Mesendoderm (in vitro differentiated cells): ENCODE results near the gene TXNIP.

Source experiments
- DNase-seq: peaks from one replicate; pipeline ENCODE4 v3.0.0; 2013
- H2AK5ac ChIP-seq: 2 replicates; pipeline ENCODE4 v1.6.1; 2013; ENCODE audit warnings: low read length, inconsistent platforms
- H2BK120ac ChIP-seq: 2 replicates; pipeline ENCODE4 v1.6.1; 2013; ENCODE audit warnings: low read depth, mild to moderate bottlenecking, low read length, moderate library complexity, mixed read lengths
- H2BK15ac ChIP-seq: replicated peaks from 2 replicates; pipeline ENCODE4 v1.6.1; 2013; ENCODE audit warnings: low read depth, mild to moderate bottlenecking, moderate library complexity
- H2BK5ac ChIP-seq: 2 replicates; pipeline ENCODE4 v1.6.1; 2013; ENCODE audit warnings: low read length, inconsistent platforms
- H3K18ac ChIP-seq: 2 replicates; pipeline ENCODE4 v1.6.1; 2013; ENCODE audit warnings: mild to moderate bottlenecking, low read length, mixed read lengths
- H3K23ac ChIP-seq: one replicate; pipeline ENCODE4 v1.6.1; 2013; ENCODE audit warnings: low read length
- H3K27ac ChIP-seq: 2 replicates; pipeline ENCODE4 v1.5.1; 2013; ENCODE audit warnings: low read depth, mild to moderate bottlenecking, inconsistent platforms, low read length, moderate library complexity
- H3K27me3 ChIP-seq: 2 replicates; pipeline ENCODE4 v1.6.1; 2013; ENCODE audit warnings: low read length, control low read depth, mild to moderate bottlenecking, inconsistent platforms; ENCODE audit not compliant: insufficient read depth, poor library complexity
- H3K36me3 ChIP-seq: 2 replicates; pipeline ENCODE4 v1.6.1; 2013; ENCODE audit warnings: low read length, inconsistent platforms; ENCODE audit not compliant: control insufficient read depth, insufficient read depth
- H3K4ac ChIP-seq: one replicate; pipeline ENCODE4 v1.6.1; 2013; ENCODE audit warnings: low read depth, mild to moderate bottlenecking, low read length, moderate library complexity
- H3K4me1 ChIP-seq: 2 replicates; pipeline ENCODE4 v1.6.1; 2013; ENCODE audit warnings: low read depth, low read length, inconsistent platforms; ENCODE audit not compliant: control insufficient read depth
- H3K4me2 ChIP-seq: 2 replicates; pipeline ENCODE4 v1.6.1; 2013; ENCODE audit warnings: low read length
- H3K4me3 ChIP-seq: 2 replicates; pipeline ENCODE4 v1.5.1; 2013; ENCODE audit warnings: mild to moderate bottlenecking, low read length
- H3K56ac ChIP-seq: one replicate; pipeline ENCODE4 v1.6.1; 2013; ENCODE audit warnings: low read length
- H3K79me1 ChIP-seq: 2 replicates; pipeline ENCODE4 v1.6.1; 2013; ENCODE audit warnings: low read length, inconsistent platforms
- H3K79me2 ChIP-seq: 2 replicates; pipeline ENCODE4 v1.6.1; 2013; ENCODE audit warnings: mild to moderate bottlenecking, low read length; ENCODE audit not compliant: control insufficient read depth, insufficient read depth
- H3K9ac ChIP-seq: 2 replicates; pipeline ENCODE4 v1.6.1; 2013; ENCODE audit warnings: low read length, inconsistent platforms
- H4K5ac ChIP-seq: one replicate; pipeline ENCODE4 v1.6.1; 2013; ENCODE audit warnings: low read length
- H4K8ac ChIP-seq: one replicate; pipeline ENCODE4 v1.6.1; 2013; ENCODE audit warnings: low read depth, mild to moderate bottlenecking, control low read depth, low read length, moderate library complexity
- WGBS: extraction: QIAGEN DNeasy Blood & Tissue Kit; methylation state at CpG from one replicate; pipeline ENCODE4 v1.1.7; 2013; ENCODE audit warnings: low lambda C conversion rate, missing lambda C conversion rate; ENCODE audit not compliant: insufficient coverage; ENCODE audit errors: extremely low coverage; 5-methylcytosine and 5-hydroxymethylcytosine counted together

The TXNIP gene

GRCh38 chr1:145956781-145957442 lies 39.5 kb downstream of the TXNIP start:
- H3K4ac ChIP-seq, result no peak overlapping the region
- H3K27me3 ChIP-seq, result peaks cover 3% of the 10 kb centered on the region
- no peak for DNase-seq
- peak overlapping the region; percentile 84 for H3K56ac ChIP-seq
- no CpG with 5 or more reads among the region's 3 CpGs for WGBS
- peak overlapping the region; percentile 49 for H3K4me3 ChIP-seq
- H3K79me2 ChIP-seq, result no peaks in the 10 kb centered on the region
- no peak overlapping the region for H2BK120ac ChIP-seq
- no peak overlapping the region for H3K23ac ChIP-seq
- H3K4me2 ChIP-seq, result peak overlapping the region; percentile 82
- H4K5ac ChIP-seq, result no peak overlapping the region
- no peak overlapping the region for H4K8ac ChIP-seq
- peaks cover 11% of the 10 kb centered on the region for H3K4me1 ChIP-seq
- no peak overlapping the region for H2BK5ac ChIP-seq
- H3K18ac ChIP-seq, result no peak overlapping the region
- peaks cover 1% of the 10 kb centered on the region for H3K79me1 ChIP-seq
- no peak overlapping the region for H2AK5ac ChIP-seq
- peak overlapping the region; percentile 88 for H3K9ac ChIP-seq
- H3K36me3 ChIP-seq, result no peaks in the 10 kb centered on the region
- no peak overlapping the region for H2BK15ac ChIP-seq
- H3K27ac ChIP-seq, result no peak overlapping the region

GRCh38 chr1:145956361-145956760 lies 40.0 kb downstream of the TXNIP start:
- no peak overlapping the region for H3K9ac ChIP-seq
- H3K4me1 ChIP-seq, result peaks cover 11% of the 10 kb centered on the region
- no peak overlapping the region for H3K4me3 ChIP-seq
- no peak overlapping the region for H3K27ac ChIP-seq
- no peaks in the 10 kb centered on the region for H3K79me2 ChIP-seq
- H2BK15ac ChIP-seq, result no peak overlapping the region
- no peak for DNase-seq
- H3K18ac ChIP-seq, result no peak overlapping the region
- no peak overlapping the region for H3K56ac ChIP-seq
- peaks cover 1% of the 10 kb centered on the region for H3K79me1 ChIP-seq
- no peak overlapping the region for H2BK120ac ChIP-seq
- H4K8ac ChIP-seq, result no peak overlapping the region
- no peaks in the 10 kb centered on the region for H3K36me3 ChIP-seq
- H3K23ac ChIP-seq, result no peak overlapping the region
- H4K5ac ChIP-seq, result no peak overlapping the region
- no peak overlapping the region for H3K4ac ChIP-seq
- H3K4me2 ChIP-seq, result no peak overlapping the region
- H2AK5ac ChIP-seq, result no peak overlapping the region
- peaks cover 3% of the 10 kb centered on the region for H3K27me3 ChIP-seq
- H2BK5ac ChIP-seq, result no peak overlapping the region

- no CpG with 5 or more reads among the region's 2 CpGs for WGBS
- Histone ChIP-seq H3K79me1 (peaks cover 1% of the 10 kb centered on the region), H3K4me2 (peak overlapping the region; percentile 8), H3K36me3 (no peaks in the 10 kb centered on the region), H3K9ac (peak overlapping the region; percentile 13), H2BK120ac (no peak overlapping the region), H2BK5ac (no peak overlapping the region), H3K56ac (peak overlapping the region; percentile 18), H3K79me2 (no peaks in the 10 kb centered on the region), H3K4me1 (peaks cover 15% of the 10 kb centered on the region), H4K8ac (no peak overlapping the region), H4K5ac (no peak overlapping the region), H3K23ac (no peak overlapping the region), H3K18ac (no peak overlapping the region), H3K27ac (no peak overlapping the region), H3K27me3 (peaks cover 3% of the 10 kb centered on the region), H2BK15ac (no peak overlapping the region), H2AK5ac (no peak overlapping the region), H3K4ac (no peak overlapping the region), H3K4me3 (no peak overlapping the region)
- DNase-seq, result no peak
These were observed 40.9 kb downstream of the TXNIP start for GRCh38 chr1:145955436-145955835.

- Histone ChIP-seq H3K4ac (no peak overlapping the region), H3K18ac (no peak overlapping the region), H3K9ac (no peak overlapping the region), H3K27ac (no peak overlapping the region), H3K23ac (no peak overlapping the region), H3K79me1 (peaks cover 3% of the 10 kb centered on the region), H4K5ac (no peak overlapping the region), H3K4me3 (no peak overlapping the region), H2BK5ac (no peak overlapping the region), H2AK5ac (no peak overlapping the region), H2BK120ac (no peak overlapping the region), H3K4me1 (peaks cover 13% of the 10 kb centered on the region), H3K56ac (no peak overlapping the region), H3K79me2 (no peaks in the 10 kb centered on the region), H3K36me3 (no peaks in the 10 kb centered on the region), H4K8ac (no peak overlapping the region), H2BK15ac (no peak overlapping the region), H3K4me2 (no peak overlapping the region), H3K27me3 (peaks cover 1% of the 10 kb centered on the region)
- WGBS, result no CpG with 5 or more reads among the region's 6 CpGs
- DNase-seq, result no peak
These were observed 42.5 kb downstream of the TXNIP start for GRCh38 chr1:145953861-145954260.

GRCh38 chr1:145952903-145953302 lies 43.5 kb downstream of the TXNIP start:
- peaks cover 11% of the 10 kb centered on the region for H3K4me1 ChIP-seq
- H3K4ac ChIP-seq, result no peak overlapping the region
- no peak overlapping the region for H2AK5ac ChIP-seq
- H3K4me2 ChIP-seq, result no peak overlapping the region
- DNase-seq, result no peak
- WGBS, result no CpG with 5 or more reads among the region's 3 CpGs
- no peak overlapping the region for H4K5ac ChIP-seq
- H3K23ac ChIP-seq, result no peak overlapping the region
- no peaks in the 10 kb centered on the region for H3K36me3 ChIP-seq
- no peaks in the 10 kb centered on the region for H3K79me2 ChIP-seq
- no peak overlapping the region for H4K8ac ChIP-seq
- H3K79me1 ChIP-seq, result peaks cover 3% of the 10 kb centered on the region
- H3K18ac ChIP-seq, result no peak overlapping the region
- no peak overlapping the region for H2BK120ac ChIP-seq
- H2BK5ac ChIP-seq, result no peak overlapping the region
- no peak overlapping the region for H2BK15ac ChIP-seq
- H3K27ac ChIP-seq, result no peak overlapping the region
- H3K4me3 ChIP-seq, result no peak overlapping the region
- H3K56ac ChIP-seq, result no peak overlapping the region
- H3K9ac ChIP-seq, result no peak overlapping the region
- H3K27me3 ChIP-seq, result peaks cover 1% of the 10 kb centered on the region

- Histone ChIP-seq H3K4me1 (peaks cover 11% of the 10 kb centered on the region), H3K9ac (no peak overlapping the region), H4K5ac (no peak overlapping the region), H2BK5ac (no peak overlapping the region), H3K4ac (no peak overlapping the region), H3K4me2 (no peak overlapping the region), H3K36me3 (no peaks in the 10 kb centered on the region), H3K79me1 (peaks cover 3% of the 10 kb centered on the region), H3K27ac (no peak overlapping the region), H3K18ac (no peak overlapping the region), H2AK5ac (no peak overlapping the region), H3K23ac (no peak overlapping the region), H4K8ac (no peak overlapping the region), H3K27me3 (peaks cover 1% of the 10 kb centered on the region), H2BK120ac (no peak overlapping the region), H2BK15ac (no peak overlapping the region), H3K79me2 (no peaks in the 10 kb centered on the region), H3K4me3 (no peak overlapping the region), H3K56ac (no peak overlapping the region)
- DNase-seq, result no peak
- WGBS, result no CpG with 5 or more reads among the region's 1 CpG
These were observed 44.9 kb downstream of the TXNIP start for GRCh38 chr1:145951526-145951925.
